ENCODE measurements around the gene MTAP.

- TF ChIP-seq CTCF (IDR thresholded peaks at IDR 0.05 in 8 of 11, conservative IDR thresholded peaks at IDR 0.05 in 3 of 11) = no peak
- no peak for TF ChIP-seq POLR2A (IDR thresholded peaks at IDR 0.05)
- no peak for TF ChIP-seq POLR2AphosphoS5 (IDR thresholded peaks at IDR 0.05)
These were observed 99.1 kb downstream of the MTAP start for GRCh38 chr9:21901546-21901945.
